OCI-LY3 (cell line): Measurements from ENCODE around the gene MAPT.

Experiments
- H2AFZ ChIP-seq: fragments of 200-600, 300-600 bp; shearing (Covaris generic); 2 replicates; pipeline ENCODE4 v1.6.0; 2014; ENCODE audit warnings: antibody characterized with exemption, low read depth, low read length
- H3K27ac ChIP-seq: fragments of 200-600, 300-600 bp; sonication (generic); 2 replicates; pipeline ENCODE4 v1.5.1; 2014; ENCODE audit warnings: mild to moderate bottlenecking, low read length, moderate library complexity, mixed read lengths
- H3K27me3 ChIP-seq: fragments of 200-600, 300-600 bp; sonication (generic); 2 replicates; pipeline ENCODE4 v1.6.1; 2014; ENCODE audit warnings: low read depth, low read length, mixed read lengths
- H3K36me3 ChIP-seq: fragments of 200-600, 300-600 bp; sonication (generic); replicated peaks from 2 replicates; pipeline ENCODE3; 2014; ENCODE audit warnings: low read depth, low read length, mixed read lengths
- H3K4me1 ChIP-seq: fragments of 300-600, 200-600 bp; sonication (generic); 2 replicates; pipeline ENCODE4 v1.6.1; 2014; ENCODE audit warnings: low read length, mixed read lengths
- H3K4me2 ChIP-seq: fragments of 200-600, 300-600 bp; sonication (generic); 2 replicates; pipeline ENCODE4 v1.6.1; 2014; ENCODE audit warnings: low read length, mixed read lengths
- H3K4me3 ChIP-seq: fragments of 300-600, 200-600 bp; sonication (generic); 2 replicates; pipeline ENCODE4 v1.5.1; 2014; ENCODE audit warnings: antibody characterized with exemption, mild to moderate bottlenecking, low read length, moderate library complexity
- H3K79me2 ChIP-seq: fragments of 300-600, 200-600 bp; shearing (Covaris generic); 2 replicates; pipeline ENCODE4 v1.6.1; 2014; ENCODE audit warnings: mild to moderate bottlenecking, low read length, mixed read lengths
- H3K9ac ChIP-seq: fragments of 300-600, 200-600 bp; shearing (Covaris generic); 2 replicates; pipeline ENCODE4 v1.6.0; 2014; ENCODE audit warnings: mild to moderate bottlenecking, low read length, moderate library complexity
- H3K9me3 ChIP-seq: fragments of 200-600, 300-600 bp; shearing (Covaris generic); 2 replicates; pipeline ENCODE4 v1.6.1; 2014; ENCODE audit warnings: low read length, mixed read lengths; ENCODE audit not compliant: insufficient read depth
- H4K20me1 ChIP-seq: fragments of 200-600, 300-600 bp; sonication (generic); 2 replicates; pipeline ENCODE4 v1.6.1; 2016; ENCODE audit warnings: low read length, mixed read lengths; ENCODE audit not compliant: insufficient read depth
- CTCF ChIP-seq: fragments of 200-600, 300-600 bp; sonication (generic); IDR thresholded peaks from 2 replicates; pipeline ENCODE4 v1.5.1; 2014; ENCODE audit warnings: antibody characterized with exemption, low read length, low read depth
- EZH2phosphoT487 ChIP-seq: fragments of 200-600 bp; shearing (Covaris generic); IDR thresholded peaks from 2 replicates; pipeline ENCODE4 v1.6.1; 2018; ENCODE audit warnings: antibody characterized with exemption, mixed run types, low read depth

MAPT gene

GRCh38 chr17:46042246-46042645 is 147.9 kb downstream of the MAPT start:
- Histone ChIP-seq H2AFZ (no peak overlapping the region), H3K4me3 (no peak overlapping the region), H4K20me1 (peaks cover 7% of the 10 kb centered on the region; the same call in 1 of the 2 replicates), H3K4me1 (no peaks in the 10 kb centered on the region), H3K4me2 (no peak overlapping the region), H3K27me3 (no peaks in the 10 kb centered on the region), H3K36me3 (peaks cover 77% of the 10 kb centered on the region), H3K27ac (no peak overlapping the region), H3K9me3 (no peaks in the 10 kb centered on the region), H3K79me2 (no peaks in the 10 kb centered on the region; the same call in 1 of the 2 replicates), H3K9ac (no peak overlapping the region)
- TF ChIP-seq EZH2phosphoT487 (no peak), CTCF (no peak)

GRCh38 chr17:46042925-46043324 is 148.6 kb downstream of the MAPT start:
- Histone ChIP-seq H3K4me3 (no peak overlapping the region), H3K4me2 (no peak overlapping the region), H3K9me3 (no peaks in the 10 kb centered on the region), H3K27me3 (no peaks in the 10 kb centered on the region), H2AFZ (no peak overlapping the region), H3K79me2 (no peaks in the 10 kb centered on the region; the same call in 1 of the 2 replicates), H3K27ac (no peak overlapping the region), H3K36me3 (peaks cover 75% of the 10 kb centered on the region), H3K4me1 (no peaks in the 10 kb centered on the region), H4K20me1 (peaks cover 7% of the 10 kb centered on the region; the same call in 1 of the 2 replicates), H3K9ac (no peak overlapping the region)
- TF ChIP-seq CTCF (no peak), EZH2phosphoT487 (no peak)

- Histone ChIP-seq H3K27me3 (no peaks in the 10 kb centered on the region), H3K9me3 (no peaks in the 10 kb centered on the region), H3K4me3 (no peak overlapping the region), H3K4me1 (no peaks in the 10 kb centered on the region), H4K20me1 (peaks cover 7% of the 10 kb centered on the region; the same call in 1 of the 2 replicates), H2AFZ (no peak overlapping the region), H3K4me2 (no peak overlapping the region), H3K9ac (no peak overlapping the region), H3K27ac (no peak overlapping the region), H3K79me2 (no peaks in the 10 kb centered on the region; the same call in 1 of the 2 replicates), H3K36me3 (peaks cover 68% of the 10 kb centered on the region)
- no peak for TF ChIP-seq CTCF
- TF ChIP-seq EZH2phosphoT487 = no peak
Observed at GRCh38 chr17:46043606-46044005, 149.3 kb downstream of the MAPT start.

GRCh38 chr17:46044286-46044928 is 150.1 kb downstream of the MAPT start:
- TF ChIP-seq EZH2phosphoT487 = no peak
- peak; percentile 82 for TF ChIP-seq CTCF
- Histone ChIP-seq H3K9ac (no peak overlapping the region), H3K9me3 (no peaks in the 10 kb centered on the region), H4K20me1 (peaks cover 7% of the 10 kb centered on the region; the same call in 1 of the 2 replicates), H3K4me1 (no peaks in the 10 kb centered on the region), H3K4me2 (no peak overlapping the region), H3K36me3 (peaks cover 62% of the 10 kb centered on the region), H3K79me2 (no peaks in the 10 kb centered on the region), H2AFZ (no peak overlapping the region), H3K27me3 (no peaks in the 10 kb centered on the region), H3K4me3 (no peak overlapping the region), H3K27ac (no peak overlapping the region)
